MCF 10A (cell line): Measurements from ENCODE around the gene PKN1. TPM values are rescaled to one million over a fixed set of nuclear protein-coding genes. Genes with fewer than 3 reads are reported as not detected.

Experiments used
- BruUV-seq: library from RNA; stranded (reverse); fragments of 400-500 nt; replicated peaks from 2 replicates; lab custom pipeline; 2021; lab: Mats Ljungman, UMichigan
- CTCF ChIA-PET: fragments of 300-600 bp; sonication (Branson Sonifier 250); formaldehyde crosslinking; extraction: SDS; loops from one replicate; lab custom pipeline; 2021; ENCODE audit warnings: antibody characterized with exemption, inconsistent platforms; lab: Yijun Ruan, JAX
- POLR2A ChIA-PET: fragments of 300-600, 350-650 bp; sonication (Branson Sonifier 250); formaldehyde crosslinking; extraction: SDS; loops from one replicate; lab custom pipeline; 2020; ENCODE audit warnings: antibody characterized with exemption, inconsistent platforms; lab: Yijun Ruan, JAX
- DNase-seq: peaks from one replicate; pipeline ENCODE4 v3.0.0-alpha.2; 2018; ENCODE audit not compliant: unreplicated experiment
- H3K27ac Mint-ChIP-seq: one replicate; pipeline ENCODE4 v1.8.0; 2022; ENCODE audit warnings: mild to moderate bottlenecking, low read depth, mixed read lengths; ENCODE audit not compliant: unreplicated experiment
- H3K27me3 Mint-ChIP-seq: one replicate; pipeline ENCODE4 v1.8.0; 2022; ENCODE audit warnings: mixed read lengths; ENCODE audit not compliant: insufficient read depth, unreplicated experiment
- H3K36me3 Mint-ChIP-seq: one replicate; pipeline ENCODE4 v1.8.0; 2022; ENCODE audit warnings: mild to moderate bottlenecking, moderate library complexity, mixed read lengths; ENCODE audit not compliant: insufficient read depth, unreplicated experiment
- H3K4me1 Mint-ChIP-seq: one replicate; pipeline ENCODE4 v1.8.0; 2022; ENCODE audit warnings: mixed read lengths; ENCODE audit not compliant: insufficient read depth, unreplicated experiment
- H3K4me3 Mint-ChIP-seq: one replicate; pipeline ENCODE4 v1.8.0; 2022; ENCODE audit warnings: mild to moderate bottlenecking, moderate library complexity, mixed read lengths; ENCODE audit not compliant: unreplicated experiment
- H3K9me3 Mint-ChIP-seq: one replicate; pipeline ENCODE4 v1.8.0; 2022; ENCODE audit warnings: mixed read lengths; ENCODE audit not compliant: unreplicated experiment
- CTCF ChIP-seq: fragments of 200-600 bp; IDR thresholded peaks from one replicate; pipeline ENCODE4 v1.8.0; 2022; ENCODE audit warnings: antibody characterized with exemption, mild to moderate bottlenecking; ENCODE audit not compliant: unreplicated experiment
- intact Hi-C: fragments of 100-400 bp; cut with micrococcal nuclease; formaldehyde crosslinking; loops from 2 replicates; pipeline ENCODE4 v1.14.1; 2022
- total RNA-seq: library from RNA; stranded (reverse); gene quantifications from 2 replicates; pipeline ENCODE4 v1.2.3, GENCODE V29; 2022

Gene PKN1
- total RNA-seq, 1 experiment from 2014 or later = 94.8 TPM

- no TSS peak for BruUV-seq
- peak; percentile 100 for DNase-seq
- H3K4me3 Mint-ChIP-seq = peak within 1 kb of the TSS; percentile 79
- no peaks in the 10 kb centered on the region for H3K27me3 Mint-ChIP-seq
- peak within 1 kb of the TSS; percentile 88 for H3K27ac Mint-ChIP-seq
- H3K4me1 Mint-ChIP-seq = peaks cover 23% of the 10 kb centered on the region
- intact Hi-C loops = loop anchor here (2.0 to 5.0 kb wide), 2 partner anchors 37 to 282 kb away; partner anchors contain the start of genes ADGRE5 and ASF1B
- TF ChIP-seq CTCF = no peak
- H3K36me3 Mint-ChIP-seq = peaks cover 27% of the 10 kb centered on the region
- CTCF ChIA-PET = interaction anchor here (0.6 to 0.7 kb wide), 2 partner anchors 29 to 137 kb away, joined by 3 to 4 read pairs; no protein-coding TSS in a partner anchor
- no peaks in the 10 kb centered on the region for H3K9me3 Mint-ChIP-seq
- POLR2A ChIA-PET = interaction anchor here (0.5 to 3.1 kb wide), 22 partner anchors 10 to 1809 kb away, joined by 3 to 22 read pairs (median 4); partner anchors contain the start of genes ADGRE5, ASF1B, DNAJB1 and GIPC1
Observed at GRCh38 chr19:14419106-14419813, 13.8 kb upstream of the PKN1 start, which contains the start of gene DDX39A. Gene DDX39A, minus strand, starts transcription at chr19:14419341. Its CDS starts 6,121 bp downstream, at chr19:14413220.

GRCh38 chr19:14425696-14426138 lies 7.4 kb upstream of the PKN1 start:
- POLR2A ChIA-PET = interaction anchor here (0.6 kb wide), 1 partner anchor 9 kb away, joined by 3 read pairs; no protein-coding TSS in a partner anchor
- Mint-ChIP-seq H3K4me3 (no peak overlapping the region), H3K27me3 (no peaks in the 10 kb centered on the region), H3K27ac (no peak overlapping the region), H3K4me1 (peaks cover 5% of the 10 kb centered on the region), H3K36me3 (peaks cover 7% of the 10 kb centered on the region), H3K9me3 (no peaks in the 10 kb centered on the region)
- no peak for DNase-seq
- CTCF ChIA-PET = interaction anchor here (0.6 to 1.0 kb wide), 2 partner anchors 59 to 130 kb away, joined by 3 read pairs; no protein-coding TSS in a partner anchor
- intact Hi-C loops = no loop called here
- no TSS peak for BruUV-seq
- TF ChIP-seq CTCF = no peak

- no peak for TF ChIP-seq CTCF
- CTCF ChIA-PET = interaction anchor here (1.0 kb wide), 1 partner anchor 14 kb away, joined by 3 read pairs; no protein-coding TSS in a partner anchor
- no peaks in the 10 kb centered on the region for H3K9me3 Mint-ChIP-seq
- intact Hi-C loops = no loop called here
- POLR2A ChIA-PET = interaction anchor here (0.9 kb wide), 1 partner anchor 10 kb away, joined by 4 read pairs; no protein-coding TSS in a partner anchor
- H3K4me3 Mint-ChIP-seq = no peak overlapping the region
- H3K27ac Mint-ChIP-seq = no peak overlapping the region
- H3K36me3 Mint-ChIP-seq = peaks cover 7% of the 10 kb centered on the region
- H3K27me3 Mint-ChIP-seq = no peaks in the 10 kb centered on the region
- H3K4me1 Mint-ChIP-seq = peaks cover 7% of the 10 kb centered on the region
- DNase-seq = no peak
- no TSS peak for BruUV-seq
Observed at GRCh38 chr19:14427461-14427860, 5.6 kb upstream of the PKN1 start.

- BruUV-seq = no TSS peak
- no peak overlapping the region for H3K27ac Mint-ChIP-seq
- TF ChIP-seq CTCF = no peak
- ChIA-PET CTCF (interaction anchor here (0.7 to 1.5 kb wide), 2 partner anchors 35 to 80 kb away, joined by 4 to 9 read pairs; no protein-coding TSS in a partner anchor), POLR2A (interaction anchor here (1.1 to 1.4 kb wide), 3 partner anchors 9 to 66 kb away, joined by 3 to 4 read pairs (median 4); no protein-coding TSS in a partner anchor)
- DNase-seq = no peak
- no peaks in the 10 kb centered on the region for H3K9me3 Mint-ChIP-seq
- no peak overlapping the region for H3K4me3 Mint-ChIP-seq
- H3K36me3 Mint-ChIP-seq = peaks cover 7% of the 10 kb centered on the region
- intact Hi-C loops = no loop called here
- no peaks in the 10 kb centered on the region for H3K27me3 Mint-ChIP-seq
- peaks cover 9% of the 10 kb centered on the region for H3K4me1 Mint-ChIP-seq
Observed at GRCh38 chr19:14428882-14429416, 4.2 kb upstream of the PKN1 start.
